Head of caudate nucleus (tissue), 42 donors: ENCODE data around the gene ERBB4.
"Not testable (repeated sequence)": the region's sequence is repeated elsewhere in the genome, so short reads cannot be mapped to it uniquely, and the experiment has no call there.

Experiments used
- DNase-seq, 42 donors: peaks; one replicate each; pipeline versions ENCODE4 v3.0.0 to v3.0.0-alpha.2; 2020 to 2021; ENCODE audit warnings: mixed read lengths in 7 of 42
- intact Hi-C: fragments of 100-400 bp; cut with DNase I; formaldehyde crosslinking; loops from one replicate; pipeline ENCODE4 v1.15.0; 2022

Gene ERBB4

GRCh38 chr2:212461708-212462107 is 76.9 kb downstream of the ERBB4 start:
- intact Hi-C loops, DNase-seq: not testable (repeated sequence)

DNA sequence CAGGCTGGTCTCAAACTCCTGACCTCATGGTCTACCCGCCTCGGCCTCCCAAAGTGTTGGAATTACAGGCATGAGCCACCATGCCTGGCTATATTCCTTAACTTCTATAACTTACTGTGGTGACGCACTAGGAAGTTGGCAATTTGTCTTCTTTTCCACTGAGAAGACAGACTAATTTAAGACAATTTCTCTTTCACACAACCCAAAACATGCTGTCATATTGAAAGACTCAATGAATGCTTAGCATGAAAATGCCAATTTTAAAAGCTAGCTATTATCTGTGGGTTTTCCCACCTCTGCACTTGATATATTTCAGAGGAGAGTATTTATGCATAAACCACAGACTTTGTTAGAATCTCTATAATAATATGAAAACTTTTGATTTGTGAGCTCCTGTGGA is 84.5 kb downstream of the ERBB4 start:
- DNase-seq = peak in 2 of 42 donors; percentile 11 to 18
- intact Hi-C loops = no loop called here

DNA sequence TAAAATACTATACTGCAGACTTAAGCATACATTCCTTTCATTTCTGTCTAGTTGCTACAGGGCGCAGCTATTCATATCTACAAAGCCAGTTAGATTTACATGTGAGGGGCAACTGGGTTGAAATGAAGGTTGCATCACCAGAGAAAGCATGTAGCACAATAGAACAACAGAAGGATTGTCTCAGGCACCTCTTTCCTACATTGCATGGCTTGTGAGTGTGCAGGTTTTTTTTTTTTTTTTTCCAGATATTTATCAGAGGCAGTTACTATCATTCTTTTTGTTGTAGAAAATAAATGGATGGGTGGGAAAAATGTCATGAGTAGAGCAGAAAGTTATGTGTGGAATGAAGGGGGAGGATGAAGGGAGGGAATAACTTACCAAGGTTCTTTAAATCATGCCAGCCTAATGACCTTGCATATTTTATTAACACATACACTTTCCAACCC is 86.8 kb downstream of the ERBB4 start:
- intact Hi-C loops = no loop called here
- DNase-seq = no peak

DNA sequence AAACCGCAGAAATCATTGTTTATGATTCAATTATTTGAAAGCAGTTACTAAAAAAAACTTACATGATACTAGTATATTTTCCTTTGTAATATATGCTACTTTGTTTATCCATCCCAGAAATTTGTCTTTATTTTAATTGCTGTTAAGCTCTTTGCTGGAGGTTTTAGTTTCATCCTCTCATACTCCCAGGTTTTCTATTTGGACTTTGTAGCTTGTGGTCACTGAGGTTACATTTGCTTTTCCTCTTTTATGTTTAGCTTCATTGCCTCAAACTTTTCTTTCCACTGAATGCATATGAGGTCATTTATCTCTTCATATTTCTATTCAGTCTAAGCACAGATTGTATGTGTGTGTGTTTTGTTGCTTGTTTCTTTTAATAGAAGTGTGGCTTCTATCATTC is 89.9 kb downstream of the ERBB4 start:
- intact Hi-C loops = no loop called here
- DNase-seq = no peak

- DNase-seq = no peak
- intact Hi-C loops = no loop called here
Measured at GRCh38 chr2:212441821-212442220, 96.8 kb downstream of the ERBB4 start.

- intact Hi-C loops = no loop called here
- DNase-seq = no peak
Measured at GRCh38 chr2:212441141-212441540, 97.5 kb downstream of the ERBB4 start.

DNA sequence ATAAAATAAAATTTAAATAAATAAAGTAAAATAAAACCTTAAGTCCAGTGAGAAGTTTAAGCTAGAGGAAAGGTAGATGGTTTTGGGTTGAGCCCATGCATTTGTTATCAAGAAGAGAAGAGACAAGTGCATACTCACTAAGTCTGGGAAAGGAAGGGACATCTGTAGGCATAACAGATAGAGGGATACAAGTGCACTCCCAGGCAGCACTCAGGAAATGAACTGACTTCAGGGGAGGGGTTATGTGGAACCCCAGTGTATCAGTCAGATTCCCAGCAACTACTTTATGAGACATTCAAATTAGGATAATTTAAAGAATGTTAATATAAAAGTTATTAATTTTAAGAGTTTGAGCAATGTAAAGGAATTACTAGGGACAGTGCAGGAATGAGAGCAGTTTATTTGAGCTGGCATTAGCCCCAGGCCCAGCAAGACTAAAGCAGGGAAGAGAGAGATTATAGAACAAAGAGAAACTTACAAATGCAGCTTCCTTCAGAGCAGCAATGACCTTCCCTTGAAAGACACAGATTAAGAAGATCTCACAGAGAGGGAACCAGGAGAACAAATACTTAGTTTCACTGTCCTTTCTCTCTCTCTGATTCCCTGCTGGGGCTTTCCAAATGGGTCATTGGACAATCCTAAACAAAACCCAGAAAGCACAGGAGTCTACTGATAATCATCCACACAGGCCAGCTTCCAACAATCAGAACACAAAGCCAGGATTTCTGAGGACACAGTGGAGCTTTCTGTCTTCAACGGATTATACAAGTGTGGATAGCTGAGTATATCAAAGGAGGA is 109.7 kb downstream of the ERBB4 start:
- intact Hi-C loops = loop anchor here (10.0 kb wide), 1 partner anchor 96 kb away; no protein-coding TSS in a partner anchor
- DNase-seq = peak in 24 of 42 donors; percentile 3 to 76 (median 40)

GRCh38 chr2:212427638-212428037 is 111.0 kb downstream of the ERBB4 start:
- no peak for DNase-seq
- intact Hi-C loops = loop anchor here (10.0 kb wide), 1 partner anchor 97 kb away; no protein-coding TSS in a partner anchor

DNA sequence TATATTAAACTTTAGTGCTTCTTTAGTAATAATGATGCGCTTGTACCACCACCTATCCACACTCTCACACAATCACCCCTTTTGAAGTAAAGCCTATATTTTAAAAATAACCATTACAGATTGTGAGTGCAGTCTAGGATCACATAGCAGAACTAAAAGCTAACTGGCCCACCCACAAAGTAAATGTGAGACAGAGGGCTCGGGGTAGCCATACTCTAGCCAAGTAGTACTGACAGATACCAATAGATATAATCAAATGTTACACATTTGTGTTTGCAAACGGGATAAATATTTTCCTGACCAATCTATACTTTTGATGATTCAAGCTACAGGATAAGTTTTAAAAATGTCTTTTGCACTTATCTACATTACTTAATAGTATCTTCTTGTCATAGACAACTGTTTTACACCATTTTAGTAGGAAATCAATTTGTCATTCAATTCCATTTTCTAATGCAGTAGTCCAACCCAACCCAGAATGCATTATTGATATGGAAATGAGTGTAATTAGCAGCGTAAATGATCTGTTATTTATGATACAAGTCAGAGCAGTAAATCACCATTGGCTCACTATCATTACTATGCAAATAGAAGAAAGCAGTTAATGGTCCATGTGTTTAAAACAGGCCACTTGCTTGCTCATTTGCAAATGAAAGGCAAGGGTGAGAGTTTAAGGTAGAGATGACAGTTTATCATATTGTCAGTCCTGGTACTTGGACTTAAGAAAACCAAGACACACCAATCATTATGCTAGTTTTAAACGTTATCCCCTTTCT is 111.8 kb downstream of the ERBB4 start:
- intact Hi-C loops = loop anchor here (10.0 kb wide), 1 partner anchor 98 kb away; no protein-coding TSS in a partner anchor
- no peak for DNase-seq

GRCh38 chr2:212424082-212424481 is 114.5 kb downstream of the ERBB4 start:
- intact Hi-C loops = loop anchor here (10.0 kb wide), 1 partner anchor 101 kb away; no protein-coding TSS in a partner anchor
- DNase-seq = no peak

- no peak for DNase-seq
- intact Hi-C loops = loop anchor here (10.0 kb wide), 1 partner anchor 102 kb away; no protein-coding TSS in a partner anchor
Measured at GRCh38 chr2:212423089-212423488, 115.5 kb downstream of the ERBB4 start.

DNA sequence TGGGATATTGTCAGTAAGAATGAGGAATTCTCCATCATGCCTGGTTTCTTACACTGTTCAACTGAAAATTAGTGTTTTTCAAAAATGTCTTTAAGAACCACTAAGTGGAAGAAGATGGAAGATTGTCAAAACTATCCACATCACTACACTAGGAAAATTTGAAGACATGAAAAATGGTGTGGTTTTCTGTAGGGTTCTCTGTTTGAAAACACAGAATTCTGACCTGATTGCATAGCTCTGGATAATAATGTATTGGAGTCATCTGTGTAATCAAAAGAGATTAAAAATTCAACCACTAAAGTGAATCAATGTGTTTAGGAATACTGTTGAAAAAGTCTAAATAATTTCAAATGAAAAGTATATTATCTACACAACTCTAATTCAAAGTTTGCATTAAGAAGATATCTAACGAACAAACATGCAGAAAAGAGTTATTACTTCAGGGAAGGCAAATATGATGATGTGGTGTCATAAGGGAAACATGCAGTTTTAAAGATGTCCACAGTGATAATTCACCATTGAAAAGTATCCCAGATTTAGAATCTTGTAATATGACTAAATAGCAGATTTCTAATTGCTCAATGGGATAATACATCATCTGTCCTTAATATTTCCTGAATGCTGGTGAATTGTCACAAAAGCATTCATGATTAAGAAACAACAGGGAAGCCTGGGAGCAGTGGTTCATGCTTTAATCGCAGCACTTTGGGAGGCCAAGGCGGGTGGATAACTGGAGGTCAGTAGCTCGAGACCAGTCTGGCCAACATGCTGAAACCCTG is 116.9 kb downstream of the ERBB4 start:
- intact Hi-C loops = loop anchor here (10.0 kb wide), 1 partner anchor 103 kb away; no protein-coding TSS in a partner anchor
- no peak for DNase-seq

DNA sequence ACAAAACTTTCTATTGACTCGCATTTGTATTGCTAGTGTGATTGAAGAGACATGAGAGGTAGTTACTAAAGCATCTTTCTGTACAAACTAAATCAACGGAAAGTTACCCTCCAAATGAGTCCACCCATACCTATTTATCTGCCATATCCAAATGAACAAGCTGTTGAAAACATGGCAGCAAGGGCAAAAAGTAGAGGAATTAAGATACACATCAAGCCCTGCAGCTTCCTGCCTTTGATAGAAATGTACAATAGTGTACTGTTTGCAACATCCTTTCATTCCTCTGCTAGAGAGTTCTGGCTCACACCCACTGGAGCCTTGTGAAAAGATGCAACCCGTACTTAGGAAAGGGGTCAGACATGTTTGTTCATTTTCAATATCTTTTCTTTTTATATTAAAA is 122.5 kb downstream of the ERBB4 start:
- intact Hi-C loops = no loop called here
- peak in 29 of 42 donors; percentile 5 to 75 (median 34) for DNase-seq

GRCh38 chr2:212414767-212415211 is 123.8 kb downstream of the ERBB4 start:
- intact Hi-C loops = no loop called here
- peak in 1 of 42 donors; percentile 10 for DNase-seq

- no peak for DNase-seq
- intact Hi-C loops = no loop called here
Measured at GRCh38 chr2:212409560-212409959, 129.0 kb downstream of the ERBB4 start.

DNA sequence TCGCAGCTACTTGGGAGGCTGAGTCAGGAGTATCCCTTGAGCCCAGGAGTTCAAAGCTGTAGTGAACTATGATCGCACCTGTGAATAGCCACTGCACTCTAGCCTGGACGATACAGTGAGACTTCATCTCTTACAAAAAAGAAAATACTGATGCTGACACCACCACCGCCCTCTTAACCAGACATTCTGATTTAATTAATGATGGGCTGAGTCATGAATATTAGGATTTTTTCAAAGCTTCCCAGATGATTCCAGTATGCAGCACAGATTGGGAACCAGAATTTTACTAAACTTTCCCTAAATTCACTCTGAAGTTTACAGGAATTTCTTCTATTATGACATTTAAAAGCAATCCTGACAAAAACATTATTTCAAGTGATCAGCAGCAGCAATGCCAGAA is 130.1 kb downstream of the ERBB4 start:
- DNase-seq = no peak
- intact Hi-C loops = no loop called here

DNA sequence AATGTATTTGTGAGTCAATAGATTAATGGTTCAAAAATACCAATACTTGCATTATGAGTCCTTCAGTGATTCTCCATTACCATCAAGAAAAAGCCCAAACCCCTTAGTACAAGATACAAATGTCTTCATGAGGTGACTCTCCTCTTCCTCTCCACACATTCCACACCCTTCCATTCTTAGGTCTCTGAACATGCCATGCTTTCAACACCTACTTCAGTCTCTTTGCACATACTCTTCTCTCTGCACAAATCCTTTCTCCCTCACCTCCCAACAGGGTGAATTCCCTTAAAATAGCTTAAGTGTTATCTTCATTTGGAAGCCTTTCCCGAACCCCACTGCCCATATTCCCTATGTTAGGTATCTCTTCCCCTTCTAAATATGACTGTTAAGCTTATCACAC is 131.9 kb downstream of the ERBB4 start:
- intact Hi-C loops = no loop called here
- no peak for DNase-seq

- intact Hi-C loops = no loop called here
- no peak for DNase-seq
Measured at GRCh38 chr2:212402316-212402715, 136.3 kb downstream of the ERBB4 start.

GRCh38 chr2:212398316-212398715 is 140.3 kb downstream of the ERBB4 start:
- DNase-seq = no peak
- intact Hi-C loops = no loop called here
